NCI-H460 (cell line): ENCODE data around the gene VIPR2. TPM values are rescaled to one million over a fixed set of nuclear protein-coding genes. Genes with fewer than 3 reads are reported as not detected.

ENCODE experiments used
- DNase-seq: peaks from one replicate; pipeline ENCODE4 v3.0.0-alpha.2; 2016; ENCODE audit warnings: low read depth; ENCODE audit errors: extremely low read depth
- total RNA-seq: library from RNA; depleted of rRNA; stranded (reverse); fragments of >200 nt; shearing (Covaris generic); gene quantifications from 2 replicates; pipeline ENCODE4 v1.2.3, GENCODE V29; 2014

The VIPR2 gene
- total RNA-seq, 1 experiment from 2014 or later = 0.30 TPM

- no peak for DNase-seq
Measured at GRCh38 chr7:159122276-159122675, 22.4 kb downstream of the VIPR2 start.

GRCh38 chr7:159121476-159121875 lies 23.2 kb downstream of the VIPR2 start:
- DNase-seq = no peak

GRCh38 chr7:159121068-159121467 lies 23.6 kb downstream of the VIPR2 start:
- no peak for DNase-seq

GRCh38 chr7:159120540-159120919 lies 24.1 kb downstream of the VIPR2 start:
- DNase-seq = no peak

GRCh38 chr7:159119851-159120539 lies 24.7 kb downstream of the VIPR2 start:
- no peak for DNase-seq

GRCh38 chr7:159119026-159119741 lies 25.5 kb downstream of the VIPR2 start:
- DNase-seq = no peak

GRCh38 chr7:159118623-159119022 lies 26.0 kb downstream of the VIPR2 start:
- no peak for DNase-seq

- DNase-seq = no peak
Measured at GRCh38 chr7:159118197-159118595, 26.5 kb downstream of the VIPR2 start.

- no peak for DNase-seq
Measured at GRCh38 chr7:159117366-159118196, 27.1 kb downstream of the VIPR2 start.

GRCh38 chr7:159116581-159117339 lies 27.9 kb downstream of the VIPR2 start:
- DNase-seq = no peak

- DNase-seq = no peak
Measured at GRCh38 chr7:159115601-159116501, 28.8 kb downstream of the VIPR2 start.

- DNase-seq = no peak
Measured at GRCh38 chr7:159114981-159115380, 29.7 kb downstream of the VIPR2 start.

GRCh38 chr7:159114096-159114495 lies 30.6 kb downstream of the VIPR2 start:
- no peak for DNase-seq

GRCh38 chr7:159113056-159113455 lies 31.6 kb downstream of the VIPR2 start:
- no peak for DNase-seq

- DNase-seq = no peak
Measured at GRCh38 chr7:159112136-159113011, 32.3 kb downstream of the VIPR2 start.

GRCh38 chr7:159109653-159110035 lies 35.0 kb downstream of the VIPR2 start:
- DNase-seq = no peak

- no peak for DNase-seq
Measured at GRCh38 chr7:159108941-159109652, 35.6 kb downstream of the VIPR2 start.

GRCh38 chr7:159108491-159108890 lies 36.2 kb downstream of the VIPR2 start:
- DNase-seq = no peak
